ENCODE results near the gene IGF2BP3.

The IGF2BP3 gene

DNA sequence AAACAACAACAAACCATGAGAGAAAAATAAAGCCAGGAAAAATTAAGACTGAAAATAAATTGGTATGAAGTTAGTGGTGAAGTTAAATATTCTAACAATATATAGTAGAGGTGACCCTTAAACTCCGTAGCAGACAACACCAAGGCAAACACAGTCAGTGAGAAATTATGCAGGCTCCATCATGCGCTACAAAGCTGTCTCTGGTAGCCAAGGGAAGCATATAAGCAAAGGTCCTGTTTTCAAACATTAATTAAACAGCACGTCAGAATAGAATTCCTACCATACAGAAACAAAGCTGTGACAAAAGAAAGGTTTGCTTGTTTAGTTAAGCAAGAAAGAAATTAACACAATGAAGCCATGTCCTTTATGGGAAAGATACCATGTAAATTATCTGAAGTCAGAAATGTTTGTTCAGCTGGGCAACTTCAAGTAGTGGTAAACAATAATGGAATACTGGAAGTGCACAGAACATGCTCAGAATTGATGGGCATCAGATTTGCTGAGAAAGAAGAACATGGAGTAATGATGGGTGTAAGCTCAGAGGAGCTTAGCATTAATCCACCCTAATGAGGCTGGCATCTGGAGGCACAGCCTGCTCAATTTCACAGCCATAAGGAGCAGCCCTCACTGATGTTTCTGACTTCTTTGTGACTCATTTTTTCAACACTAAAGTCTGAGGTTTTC lies 75.7 kb downstream of the IGF2BP3 start:
- no peaks in the 10 kb centered on the region for H3K9me3 ChIP-seq (ENCODE audit: control insufficient read depth, low read depth, low read length)
- H3K27me3 ChIP-seq (ENCODE audit: control insufficient read depth, insufficient read depth, low read length): no peaks in the 10 kb centered on the region
- peaks cover 32% of the 10 kb centered on the region for H3K36me3 ChIP-seq (ENCODE audit: control insufficient read depth, low read depth, low read length)
- H3K4me1 ChIP-seq (ENCODE audit: control insufficient read depth, low read depth, low read length): no peaks in the 10 kb centered on the region
- no peak overlapping the region for H3K9ac ChIP-seq (ENCODE audit: low read length)
- H3K4me3 ChIP-seq (ENCODE audit: low read length): no peak overlapping the region
- no peak overlapping the region for H3K27ac ChIP-seq (ENCODE audit: low read length)

DNA sequence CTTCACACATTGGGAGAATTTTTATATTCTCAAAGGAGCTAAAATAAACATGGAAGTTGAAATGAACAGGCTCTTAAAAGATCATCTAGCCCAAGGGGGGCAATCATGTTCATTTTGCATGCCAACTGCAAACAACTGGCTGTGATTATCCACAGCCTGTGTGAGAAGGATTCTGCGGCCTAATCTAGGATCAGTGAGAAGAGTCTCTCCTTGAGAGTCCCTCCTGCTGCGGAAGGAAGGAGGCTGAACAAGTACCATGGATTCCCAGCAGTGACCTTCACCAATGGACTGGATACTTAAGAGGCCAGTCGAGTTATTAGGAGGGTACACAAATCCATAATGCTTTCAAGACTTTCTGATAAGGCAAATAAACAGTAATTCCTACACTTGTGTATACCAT lies 76.7 kb downstream of the IGF2BP3 start:
- Histone ChIP-seq H3K27ac (ENCODE audit: low read length) (no peak overlapping the region), H3K4me3 (ENCODE audit: low read length) (no peak overlapping the region), H3K9ac (ENCODE audit: low read length) (no peak overlapping the region), H3K9me3 (ENCODE audit: control insufficient read depth, low read depth, low read length) (no peaks in the 10 kb centered on the region), H3K4me1 (ENCODE audit: control insufficient read depth, low read depth, low read length) (no peaks in the 10 kb centered on the region), H3K36me3 (ENCODE audit: control insufficient read depth, low read depth, low read length) (peaks cover 31% of the 10 kb centered on the region), H3K27me3 (ENCODE audit: control insufficient read depth, insufficient read depth, low read length) (no peaks in the 10 kb centered on the region)

DNA sequence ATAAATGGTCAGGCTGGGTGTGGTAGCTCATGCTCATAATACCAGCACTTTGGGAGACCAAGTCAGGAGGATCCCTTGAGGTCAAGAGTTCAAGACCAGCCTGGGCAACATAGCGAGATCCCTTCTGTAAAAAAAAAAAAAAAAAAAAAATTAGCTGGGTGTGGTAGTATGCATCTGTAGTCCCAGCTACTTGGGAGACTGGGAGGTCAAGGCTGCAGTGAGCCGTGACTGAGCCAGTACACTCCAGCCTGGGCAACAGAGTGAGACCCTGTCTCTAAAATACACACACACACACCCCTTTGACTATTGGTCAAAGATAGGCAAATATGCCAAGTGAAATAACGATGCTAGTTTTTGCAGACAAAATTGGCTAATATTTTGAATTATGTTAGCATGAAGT lies 80.6 kb downstream of the IGF2BP3 start:
- H3K36me3 ChIP-seq (ENCODE audit: control insufficient read depth, low read depth, low read length): peaks cover 34% of the 10 kb centered on the region
- no peak overlapping the region for H3K27ac ChIP-seq (ENCODE audit: low read length)
- no peak overlapping the region for H3K9ac ChIP-seq (ENCODE audit: low read length)
- H3K4me3 ChIP-seq (ENCODE audit: low read length): no peak overlapping the region
- H3K27me3 ChIP-seq (ENCODE audit: control insufficient read depth, insufficient read depth, low read length): no peaks in the 10 kb centered on the region
- no peaks in the 10 kb centered on the region for H3K9me3 ChIP-seq (ENCODE audit: control insufficient read depth, low read depth, low read length)
- no peaks in the 10 kb centered on the region for H3K4me1 ChIP-seq (ENCODE audit: control insufficient read depth, low read depth, low read length)

DNA sequence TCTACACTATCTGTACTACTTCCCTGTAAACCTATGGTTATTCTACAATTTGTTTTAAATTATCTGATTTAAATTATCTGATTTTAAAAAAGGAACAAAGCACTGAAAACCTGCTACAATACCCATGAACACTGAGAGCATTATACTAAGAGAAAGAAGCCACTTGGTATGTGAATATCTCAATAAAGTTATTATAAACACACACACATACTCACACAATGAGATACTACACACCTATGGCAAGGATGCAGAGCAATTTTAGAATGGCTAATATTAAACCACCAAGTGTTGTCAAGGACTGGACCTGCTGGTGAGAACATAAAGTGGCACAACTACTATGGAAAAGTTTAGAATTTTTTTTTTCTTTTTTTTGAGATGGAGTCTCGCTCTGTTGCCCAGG lies 82.7 kb downstream of the IGF2BP3 start:
- Histone ChIP-seq H3K4me3 (ENCODE audit: low read length) (no peak overlapping the region), H3K36me3 (ENCODE audit: control insufficient read depth, low read depth, low read length) (peaks cover 26% of the 10 kb centered on the region), H3K4me1 (ENCODE audit: control insufficient read depth, low read depth, low read length) (no peaks in the 10 kb centered on the region), H3K9me3 (ENCODE audit: control insufficient read depth, low read depth, low read length) (no peaks in the 10 kb centered on the region), H3K27me3 (ENCODE audit: control insufficient read depth, insufficient read depth, low read length) (no peaks in the 10 kb centered on the region), H3K27ac (ENCODE audit: low read length) (no peak overlapping the region), H3K9ac (ENCODE audit: low read length) (no peak overlapping the region)

DNA sequence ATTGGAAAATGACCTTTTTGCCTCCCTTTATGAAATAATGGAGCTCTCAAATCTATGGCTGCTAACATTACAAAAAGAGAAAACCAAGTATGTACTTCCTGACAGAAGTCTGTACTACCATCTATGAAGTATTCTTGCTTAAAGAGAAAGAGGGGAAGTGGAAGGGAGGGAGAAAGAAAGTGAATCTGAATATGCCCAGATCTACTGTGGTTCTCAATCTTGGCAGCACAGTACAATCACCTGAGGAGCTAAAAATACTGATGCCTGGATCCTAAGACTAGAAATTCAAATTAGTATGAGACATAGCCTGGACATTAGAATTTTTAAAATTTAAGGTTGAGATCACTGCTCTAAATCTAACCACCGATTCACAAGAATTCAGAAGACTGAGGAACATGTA lies 85.2 kb downstream of the IGF2BP3 start:
- H3K36me3 ChIP-seq (ENCODE audit: control insufficient read depth, low read depth, low read length): peaks cover 25% of the 10 kb centered on the region
- H3K9ac ChIP-seq (ENCODE audit: low read length): no peak overlapping the region
- no peaks in the 10 kb centered on the region for H3K27me3 ChIP-seq (ENCODE audit: control insufficient read depth, insufficient read depth, low read length)
- H3K27ac ChIP-seq (ENCODE audit: low read length): no peak overlapping the region
- H3K4me3 ChIP-seq (ENCODE audit: low read length): no peak overlapping the region
- no peaks in the 10 kb centered on the region for H3K4me1 ChIP-seq (ENCODE audit: control insufficient read depth, low read depth, low read length)
- H3K9me3 ChIP-seq (ENCODE audit: control insufficient read depth, low read depth, low read length): no peaks in the 10 kb centered on the region

DNA sequence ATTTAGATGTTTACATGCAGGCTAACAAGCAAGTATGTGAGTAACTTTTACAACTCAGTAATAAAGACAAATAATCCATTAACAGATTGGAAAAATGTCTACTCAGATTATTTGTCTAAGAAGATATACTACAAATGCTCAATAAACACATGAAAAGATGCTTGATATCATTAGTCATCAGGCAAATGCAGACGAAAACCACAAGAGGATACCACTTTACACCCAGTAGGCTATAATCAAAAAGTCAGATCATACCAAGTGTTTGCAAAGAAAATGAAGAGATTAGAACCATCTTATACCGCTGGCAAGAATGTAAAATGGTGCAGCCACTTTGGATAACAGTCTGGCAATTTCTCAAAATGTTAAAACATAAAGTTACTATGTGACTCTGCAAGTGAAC lies 87.1 kb downstream of the IGF2BP3 start:
- H3K27ac ChIP-seq (ENCODE audit: low read length): no peak overlapping the region
- H3K9me3 ChIP-seq (ENCODE audit: control insufficient read depth, low read depth, low read length): no peaks in the 10 kb centered on the region
- no peak overlapping the region for H3K4me3 ChIP-seq (ENCODE audit: low read length)
- H3K36me3 ChIP-seq (ENCODE audit: control insufficient read depth, low read depth, low read length): peaks cover 18% of the 10 kb centered on the region
- H3K4me1 ChIP-seq (ENCODE audit: control insufficient read depth, low read depth, low read length): no peaks in the 10 kb centered on the region
- no peak overlapping the region for H3K9ac ChIP-seq (ENCODE audit: low read length)
- no peaks in the 10 kb centered on the region for H3K27me3 ChIP-seq (ENCODE audit: control insufficient read depth, insufficient read depth, low read length)

DNA sequence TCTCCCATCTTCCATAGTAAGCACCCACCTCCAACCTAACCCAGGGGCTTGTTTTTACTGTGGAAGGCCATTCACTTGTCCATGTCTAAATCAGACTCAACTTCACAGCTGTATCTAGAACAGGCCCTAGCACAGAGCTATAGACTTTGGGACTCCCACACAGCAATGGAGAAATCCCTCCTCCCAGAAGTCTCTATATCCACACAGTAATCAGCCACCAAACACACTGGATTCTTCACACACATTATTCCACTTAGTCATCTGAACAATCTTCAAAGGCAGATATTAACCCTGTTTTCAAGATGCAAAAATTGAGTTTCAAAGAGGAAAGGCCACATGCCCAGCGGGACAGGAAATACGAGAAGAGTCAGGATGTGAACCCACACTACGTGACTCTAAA lies 89.3 kb downstream of the IGF2BP3 start:
- Histone ChIP-seq H3K27me3 (ENCODE audit: control insufficient read depth, insufficient read depth, low read length) (no peaks in the 10 kb centered on the region), H3K9me3 (ENCODE audit: control insufficient read depth, low read depth, low read length) (no peaks in the 10 kb centered on the region), H3K36me3 (ENCODE audit: control insufficient read depth, low read depth, low read length) (peaks cover 10% of the 10 kb centered on the region), H3K4me3 (ENCODE audit: low read length) (no peak overlapping the region), H3K27ac (ENCODE audit: low read length) (no peak overlapping the region), H3K9ac (ENCODE audit: low read length) (no peak overlapping the region), H3K4me1 (ENCODE audit: control insufficient read depth, low read depth, low read length) (no peaks in the 10 kb centered on the region)

DNA sequence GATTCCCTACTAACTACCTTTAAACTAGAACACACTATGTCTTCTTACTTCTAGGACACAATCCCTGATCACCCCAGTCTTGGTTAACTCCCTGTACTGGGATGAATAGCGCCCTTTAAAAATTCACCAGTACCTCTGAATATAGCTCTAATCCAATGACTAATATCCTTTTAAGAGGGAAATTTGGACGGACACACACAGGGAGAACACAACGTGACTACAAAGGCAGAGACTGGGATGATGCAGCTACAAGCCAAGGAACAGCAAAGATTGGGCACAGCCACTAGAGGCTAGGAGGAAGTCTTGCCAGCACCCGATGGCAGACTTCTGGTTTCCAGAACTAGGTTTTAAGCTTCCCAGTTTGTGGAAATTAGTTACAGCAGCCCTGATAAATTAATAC lies 89.7 kb downstream of the IGF2BP3 start:
- H3K4me3 ChIP-seq (ENCODE audit: low read length): no peak overlapping the region
- H3K9ac ChIP-seq (ENCODE audit: low read length): no peak overlapping the region
- no peaks in the 10 kb centered on the region for H3K27me3 ChIP-seq (ENCODE audit: control insufficient read depth, insufficient read depth, low read length)
- H3K27ac ChIP-seq (ENCODE audit: low read length): no peak overlapping the region
- no peaks in the 10 kb centered on the region for H3K9me3 ChIP-seq (ENCODE audit: control insufficient read depth, low read depth, low read length)
- H3K36me3 ChIP-seq (ENCODE audit: control insufficient read depth, low read depth, low read length): peaks cover 10% of the 10 kb centered on the region
- H3K4me1 ChIP-seq (ENCODE audit: control insufficient read depth, low read depth, low read length): no peaks in the 10 kb centered on the region

DNA sequence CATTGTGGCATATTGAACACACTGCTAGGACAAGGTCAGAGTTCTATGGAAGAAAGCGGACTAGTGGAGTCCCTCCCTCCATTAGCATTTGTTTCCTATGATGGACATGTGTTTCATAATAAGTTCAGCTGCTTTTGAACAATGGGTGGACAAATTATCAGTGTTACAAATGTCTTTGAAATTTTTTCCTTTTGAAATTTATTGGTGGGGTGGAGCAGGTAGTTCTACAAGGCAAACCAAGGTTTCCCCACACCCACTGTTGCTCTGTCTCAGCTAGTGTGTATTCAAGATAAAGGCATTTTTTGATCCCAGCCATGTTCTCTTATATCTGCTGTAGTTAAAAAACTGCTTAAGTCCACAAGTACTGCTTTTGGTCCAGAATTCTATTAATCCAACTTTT lies 91.3 kb downstream of the IGF2BP3 start:
- Histone ChIP-seq H3K27ac (ENCODE audit: low read length) (no peak overlapping the region), H3K9me3 (ENCODE audit: control insufficient read depth, low read depth, low read length) (no peaks in the 10 kb centered on the region), H3K27me3 (ENCODE audit: control insufficient read depth, insufficient read depth, low read length) (no peaks in the 10 kb centered on the region), H3K36me3 (ENCODE audit: control insufficient read depth, low read depth, low read length) (peaks cover 5% of the 10 kb centered on the region), H3K4me1 (ENCODE audit: control insufficient read depth, low read depth, low read length) (no peaks in the 10 kb centered on the region), H3K4me3 (ENCODE audit: low read length) (no peak overlapping the region), H3K9ac (ENCODE audit: low read length) (no peak overlapping the region)

DNA sequence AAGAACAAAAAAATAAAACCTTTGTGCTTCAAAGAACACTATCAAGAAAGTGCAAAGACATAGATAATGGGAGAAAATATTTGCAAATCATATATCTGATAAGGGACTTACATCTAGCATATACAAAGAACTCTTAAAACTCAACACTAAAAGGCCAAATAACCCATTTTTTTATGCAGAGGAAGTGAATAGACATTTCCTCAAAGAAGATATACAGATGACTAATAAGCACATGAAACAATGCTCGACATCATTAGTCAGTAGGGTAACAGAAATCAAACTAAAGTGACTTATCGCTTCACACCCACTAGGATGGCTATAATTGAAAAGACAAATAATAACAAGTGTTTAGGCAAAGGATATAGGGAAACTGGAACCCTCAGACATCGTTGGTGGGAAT lies 93.2 kb downstream of the IGF2BP3 start:
- no peaks in the 10 kb centered on the region for H3K27me3 ChIP-seq (ENCODE audit: control insufficient read depth, insufficient read depth, low read length)
- H3K36me3 ChIP-seq (ENCODE audit: control insufficient read depth, low read depth, low read length): peaks cover under 1% of the 10 kb centered on the region
- H3K9me3 ChIP-seq (ENCODE audit: control insufficient read depth, low read depth, low read length): no peaks in the 10 kb centered on the region
- H3K27ac ChIP-seq (ENCODE audit: low read length): no peak overlapping the region
- no peak overlapping the region for H3K4me3 ChIP-seq (ENCODE audit: low read length)
- H3K4me1 ChIP-seq (ENCODE audit: control insufficient read depth, low read depth, low read length): peaks cover 3% of the 10 kb centered on the region
- H3K9ac ChIP-seq (ENCODE audit: low read length): no peak overlapping the region

DNA sequence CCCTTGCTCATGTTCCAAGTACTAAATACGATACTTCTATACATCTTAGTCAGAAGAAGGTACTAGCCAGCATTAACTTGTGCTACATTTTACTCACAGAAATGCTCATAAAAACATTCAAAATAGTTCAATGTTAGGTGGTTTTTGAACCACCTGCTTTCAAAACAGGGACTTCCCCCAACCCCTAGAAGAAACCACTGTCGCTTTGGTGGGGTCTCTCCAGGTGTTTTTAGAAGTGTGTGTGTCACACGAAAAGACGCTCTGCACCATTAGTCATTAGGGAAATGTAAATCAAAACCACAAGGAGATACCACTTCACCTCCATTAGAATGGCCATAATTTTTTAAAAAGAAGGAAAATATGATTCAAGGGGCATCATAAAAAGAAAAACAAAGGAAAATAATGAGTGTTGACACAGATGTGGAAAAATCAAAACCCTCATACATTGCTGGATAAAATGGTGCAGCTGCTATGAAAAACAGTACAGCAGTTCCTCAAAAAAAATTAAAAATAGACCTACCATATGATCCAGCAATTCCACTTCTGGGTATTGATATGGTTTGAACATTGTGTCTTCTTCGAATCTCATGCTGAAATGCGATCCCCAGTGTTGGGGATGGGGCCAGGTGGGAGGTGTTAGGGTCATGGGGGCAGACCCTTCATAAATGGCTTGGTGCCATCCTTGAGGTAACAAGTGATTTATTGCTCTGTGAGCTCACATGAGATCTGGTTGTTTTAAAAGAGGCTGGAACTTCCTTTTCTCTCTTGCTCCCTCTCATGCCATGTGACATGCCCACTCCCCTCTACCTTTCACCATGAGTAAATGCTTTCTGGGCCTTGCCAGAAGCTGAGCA lies 96.9 kb downstream of the IGF2BP3 start:
- H3K27ac ChIP-seq (ENCODE audit: low read length): no peak overlapping the region
- no peaks in the 10 kb centered on the region for H3K9me3 ChIP-seq (ENCODE audit: control insufficient read depth, low read depth, low read length)
- H3K9ac ChIP-seq (ENCODE audit: low read length): no peak overlapping the region
- peaks cover 3% of the 10 kb centered on the region for H3K4me1 ChIP-seq (ENCODE audit: control insufficient read depth, low read depth, low read length)
- peaks cover 6% of the 10 kb centered on the region for H3K36me3 ChIP-seq (ENCODE audit: control insufficient read depth, low read depth, low read length)
- H3K4me3 ChIP-seq (ENCODE audit: low read length): no peak overlapping the region
- H3K27me3 ChIP-seq (ENCODE audit: control insufficient read depth, insufficient read depth, low read length): no peaks in the 10 kb centered on the region

DNA sequence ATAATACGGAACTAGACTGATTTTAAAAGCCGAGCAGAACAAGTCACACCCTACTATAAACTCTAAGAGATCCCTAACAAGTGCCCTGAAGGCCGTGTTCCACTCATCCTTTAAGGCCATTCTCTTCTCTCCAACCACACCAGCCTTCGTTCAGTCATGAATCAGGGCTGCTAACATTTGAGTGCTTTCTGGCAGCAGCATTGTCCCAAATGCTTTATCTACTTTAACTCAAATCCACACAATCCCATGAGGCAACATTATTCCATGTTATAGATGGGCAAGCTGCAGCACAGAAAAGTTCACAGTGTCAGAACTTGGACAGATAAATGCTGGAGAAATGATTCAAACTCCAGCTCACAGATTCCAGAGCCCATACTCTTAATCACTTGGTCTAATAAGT lies 97.7 kb downstream of the IGF2BP3 start:
- Histone ChIP-seq H3K27ac (ENCODE audit: low read length) (no peak overlapping the region), H3K27me3 (ENCODE audit: control insufficient read depth, insufficient read depth, low read length) (no peaks in the 10 kb centered on the region), H3K9ac (ENCODE audit: low read length) (no peak overlapping the region), H3K36me3 (ENCODE audit: control insufficient read depth, low read depth, low read length) (peaks cover 6% of the 10 kb centered on the region), H3K9me3 (ENCODE audit: control insufficient read depth, low read depth, low read length) (no peaks in the 10 kb centered on the region), H3K4me3 (ENCODE audit: low read length) (no peak overlapping the region), H3K4me1 (ENCODE audit: control insufficient read depth, low read depth, low read length) (peaks cover 3% of the 10 kb centered on the region)
